ENCODE results near the gene SLC17A5.

- no peak for TF ChIP-seq CTCF (IDR thresholded peaks at IDR 0.05)
- no peak for TF ChIP-seq POLR2A (IDR thresholded peaks at IDR 0.05)
These were observed 13.5 kb downstream of the SLC17A5 start for GRCh38 chr6:73640179-73640750.
